ENCODE measurements around the gene CADPS2.

DNA sequence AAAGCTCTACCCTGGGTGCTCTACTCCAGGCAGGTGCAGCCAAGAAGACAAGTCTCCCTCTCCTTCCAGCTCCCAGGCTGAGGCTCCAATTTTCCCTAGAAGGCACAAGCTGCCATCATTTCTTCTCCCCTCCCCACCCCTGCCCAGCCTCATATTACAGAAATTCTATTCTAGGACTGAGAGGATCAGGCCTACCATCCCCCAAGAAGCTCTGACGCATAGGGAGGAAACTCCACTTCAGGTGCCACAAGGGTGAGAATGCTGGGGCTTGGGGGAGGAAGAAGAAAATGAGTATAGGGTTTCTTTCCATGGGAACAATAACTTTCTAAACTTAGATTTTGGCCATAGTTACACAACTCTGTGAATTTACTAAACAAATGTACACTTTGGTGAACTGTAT is 617.0 kb downstream of the CADPS2 start:
- TF ChIP-seq, protein P1, sequence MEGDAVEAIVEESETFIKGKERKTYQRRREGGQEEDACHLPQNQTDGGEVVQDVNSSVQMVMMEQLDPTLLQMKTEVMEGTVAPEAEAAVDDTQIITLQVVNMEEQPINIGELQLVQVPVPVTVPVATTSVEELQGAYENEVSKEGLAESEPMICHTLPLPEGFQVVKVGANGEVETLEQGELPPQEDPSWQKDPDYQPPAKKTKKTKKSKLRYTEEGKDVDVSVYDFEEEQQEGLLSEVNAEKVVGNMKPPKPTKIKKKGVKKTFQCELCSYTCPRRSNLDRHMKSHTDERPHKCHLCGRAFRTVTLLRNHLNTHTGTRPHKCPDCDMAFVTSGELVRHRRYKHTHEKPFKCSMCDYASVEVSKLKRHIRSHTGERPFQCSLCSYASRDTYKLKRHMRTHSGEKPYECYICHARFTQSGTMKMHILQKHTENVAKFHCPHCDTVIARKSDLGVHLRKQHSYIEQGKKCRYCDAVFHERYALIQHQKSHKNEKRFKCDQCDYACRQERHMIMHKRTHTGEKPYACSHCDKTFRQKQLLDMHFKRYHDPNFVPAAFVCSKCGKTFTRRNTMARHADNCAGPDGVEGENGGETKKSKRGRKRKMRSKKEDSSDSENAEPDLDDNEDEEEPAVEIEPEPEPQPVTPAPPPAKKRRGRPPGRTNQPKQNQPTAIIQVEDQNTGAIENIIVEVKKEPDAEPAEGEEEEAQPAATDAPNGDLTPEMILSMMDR (conservative IDR thresholded peaks at IDR 0.05 in 1 of 2, IDR thresholded peaks at IDR 0.05 in 1 of 2; ENCODE audit: extremely low read depth in 1 of 2, insufficient read depth in 1 of 2, low read depth in 1 of 2, low read length in 2 of 2): no peak
- TF ChIP-seq EZH2 (IDR thresholded peaks at IDR 0.05; ENCODE audit: borderline replicate concordance, low read length): no peak
